Ectodermal cell (in vitro differentiated cells): Measurements from ENCODE around the gene FRZB.
A peak's percentile ranks its signal among the peaks of the same experiment; 100 is the strongest.

Experiments used
- H3K27ac ChIP-seq: 2 replicates; pipeline ENCODE4 v1.7.0; 2013; ENCODE audit warnings: mild to moderate bottlenecking, low read depth, low read length; ENCODE audit not compliant: insufficient read depth, poor library complexity, severe bottlenecking
- H3K27me3 ChIP-seq: 2 replicates; pipeline ENCODE4 v1.7.0; 2013; ENCODE audit warnings: mild to moderate bottlenecking, low read length; ENCODE audit not compliant: insufficient read depth, control insufficient read depth, poor library complexity, severe bottlenecking
- H3K36me3 ChIP-seq: one replicate; pipeline ENCODE4 v1.7.0; 2013; ENCODE audit warnings: low read length; ENCODE audit not compliant: control insufficient read depth, insufficient read depth
- H3K4me1 ChIP-seq: one replicate; pipeline ENCODE4 v1.7.0; 2013; ENCODE audit warnings: low read length; ENCODE audit not compliant: control insufficient read depth, insufficient read depth
- H3K4me3 ChIP-seq: 2 replicates; pipeline ENCODE4 v1.7.0; 2013; ENCODE audit warnings: low read depth, low read length, control low read depth; ENCODE audit not compliant: insufficient read depth
- H3K9me3 ChIP-seq: 2 replicates; pipeline ENCODE4 v1.7.0; 2013; ENCODE audit warnings: mild to moderate bottlenecking, low read length, moderate library complexity; ENCODE audit not compliant: control insufficient read depth
- WGBS, 2 experiments: methylation state at CpG; one replicate each; pipeline ENCODE4 v1.1.7; 2013; ENCODE audit warnings: missing lambda C conversion rate in 2 of 2; 5-methylcytosine and 5-hydroxymethylcytosine counted together

Gene FRZB

GRCh38 chr2:182867426-182868053, 1.1 kb upstream of the FRZB start:
- H3K27me3 ChIP-seq: no peaks in the 10 kb centered on the region
- peaks cover 22% of the 10 kb centered on the region for H3K4me1 ChIP-seq
- peak overlapping the region; percentile 57 for H3K4me3 ChIP-seq
- H3K27ac ChIP-seq: peak overlapping the region; percentile 9
- no peaks in the 10 kb centered on the region for H3K36me3 ChIP-seq
- 7 to 19% methylated on average over 10 to 12 of the region's 12 CpGs for WGBS, 2 experiments
- H3K9me3 ChIP-seq: no peaks in the 10 kb centered on the region

- H3K4me1 ChIP-seq: peaks cover 22% of the 10 kb centered on the region
Measured at GRCh38 chr2:182866095-182866460, 359 bp downstream of the FRZB start.

GRCh38 chr2:182864949-182865570, 1.4 kb downstream of the FRZB start:
- peak overlapping the region; percentile 57 for H3K4me3 ChIP-seq
- H3K27ac ChIP-seq: no peak overlapping the region
- no peaks in the 10 kb centered on the region for H3K9me3 ChIP-seq
- peaks cover 22% of the 10 kb centered on the region for H3K4me1 ChIP-seq
- H3K36me3 ChIP-seq: no peaks in the 10 kb centered on the region
- H3K27me3 ChIP-seq: no peaks in the 10 kb centered on the region
- WGBS, 2 experiments: 92 to 94% methylated on average over 2 to 3 of the region's 4 CpGs

More at GRCh38 chr2:182866095-182866460, 359 bp downstream of the FRZB start:
- Histone ChIP-seq H3K9me3 (no peaks in the 10 kb centered on the region), H3K27me3 (no peaks in the 10 kb centered on the region), H3K27ac (peak overlapping the region; percentile 86), H3K36me3 (no peaks in the 10 kb centered on the region), H3K4me3 (peak overlapping the region; percentile 57)
- 14 to 22% methylated on average over 19 of the region's 19 CpGs for WGBS, 2 experiments

- H3K4me3 ChIP-seq: no peak overlapping the region
- peaks cover 22% of the 10 kb centered on the region for H3K4me1 ChIP-seq
- H3K9me3 ChIP-seq: no peaks in the 10 kb centered on the region
Measured at GRCh38 chr2:182863642-182864041, 2.8 kb downstream of the FRZB start.

GRCh38 chr2:182862091-182862490, 4.3 kb downstream of the FRZB start:
- H3K4me3 ChIP-seq: no peak overlapping the region
- no peaks in the 10 kb centered on the region for H3K27me3 ChIP-seq
- no peaks in the 10 kb centered on the region for H3K36me3 ChIP-seq
- 80 to 88% methylated on average over 4 of the region's 5 CpGs for WGBS, 2 experiments
- H3K9me3 ChIP-seq: no peaks in the 10 kb centered on the region
- peaks cover 10% of the 10 kb centered on the region for H3K4me1 ChIP-seq
- no peak overlapping the region for H3K27ac ChIP-seq

More at GRCh38 chr2:182863642-182864041, 2.8 kb downstream of the FRZB start:
- H3K27ac ChIP-seq: no peak overlapping the region
- no peaks in the 10 kb centered on the region for H3K36me3 ChIP-seq
- no peaks in the 10 kb centered on the region for H3K27me3 ChIP-seq

GRCh38 chr2:182860858-182861257, 5.6 kb downstream of the FRZB start:
- no peak overlapping the region for H3K4me3 ChIP-seq
- no peaks in the 10 kb centered on the region for H3K27me3 ChIP-seq
- WGBS, 2 experiments: 97 to 100% methylated on average over 2 of the region's 2 CpGs
- no peaks in the 10 kb centered on the region for H3K9me3 ChIP-seq
- peaks cover 10% of the 10 kb centered on the region for H3K4me1 ChIP-seq
- H3K27ac ChIP-seq: no peak overlapping the region
- no peaks in the 10 kb centered on the region for H3K36me3 ChIP-seq

- Histone ChIP-seq H3K4me3 (no peak overlapping the region), H3K27me3 (no peaks in the 10 kb centered on the region), H3K36me3 (no peaks in the 10 kb centered on the region), H3K9me3 (no peaks in the 10 kb centered on the region), H3K27ac (no peak overlapping the region), H3K4me1 (peaks cover 8% of the 10 kb centered on the region)
- 90 to 100% methylated on average over 2 to 3 of the region's 3 CpGs for WGBS, 2 experiments
Measured at GRCh38 chr2:182858671-182859070, 7.8 kb downstream of the FRZB start.

GRCh38 chr2:182855376-182855775, 11.1 kb downstream of the FRZB start:
- Histone ChIP-seq H3K36me3 (no peaks in the 10 kb centered on the region), H3K27me3 (no peaks in the 10 kb centered on the region), H3K9me3 (no peaks in the 10 kb centered on the region), H3K27ac (no peak overlapping the region), H3K4me1 (peaks cover 8% of the 10 kb centered on the region), H3K4me3 (no peak overlapping the region)
- 84% methylated on average over 2 of the region's 2 CpGs; no CpG with 5 or more reads in 1 of the 2 experiments for WGBS, 2 experiments

GRCh38 chr2:182854375-182855105, 11.9 kb downstream of the FRZB start:
- no peaks in the 10 kb centered on the region for H3K27me3 ChIP-seq
- no peaks in the 10 kb centered on the region for H3K36me3 ChIP-seq
- WGBS, 2 experiments: 49 to 59% methylated on average over 4 to 5 of the region's 5 CpGs
- H3K4me1 ChIP-seq: peaks cover 8% of the 10 kb centered on the region
- H3K9me3 ChIP-seq: no peaks in the 10 kb centered on the region
- no peak overlapping the region for H3K4me3 ChIP-seq
- peak overlapping the region; percentile 28 for H3K27ac ChIP-seq

- no peak overlapping the region for H3K27ac ChIP-seq
- H3K4me3 ChIP-seq: no peak overlapping the region
- H3K4me1 ChIP-seq: peaks cover 8% of the 10 kb centered on the region
- no peaks in the 10 kb centered on the region for H3K36me3 ChIP-seq
- WGBS, 2 experiments: 92% methylated on average over 1 of the region's 1 CpG; no CpG with 5 or more reads in 1 of the 2 experiments
- H3K27me3 ChIP-seq: no peaks in the 10 kb centered on the region
- no peaks in the 10 kb centered on the region for H3K9me3 ChIP-seq
Measured at GRCh38 chr2:182852801-182853200, 13.6 kb downstream of the FRZB start.
